Measurements from ENCODE around the gene UBE2R2.

Gene UBE2R2

DNA sequence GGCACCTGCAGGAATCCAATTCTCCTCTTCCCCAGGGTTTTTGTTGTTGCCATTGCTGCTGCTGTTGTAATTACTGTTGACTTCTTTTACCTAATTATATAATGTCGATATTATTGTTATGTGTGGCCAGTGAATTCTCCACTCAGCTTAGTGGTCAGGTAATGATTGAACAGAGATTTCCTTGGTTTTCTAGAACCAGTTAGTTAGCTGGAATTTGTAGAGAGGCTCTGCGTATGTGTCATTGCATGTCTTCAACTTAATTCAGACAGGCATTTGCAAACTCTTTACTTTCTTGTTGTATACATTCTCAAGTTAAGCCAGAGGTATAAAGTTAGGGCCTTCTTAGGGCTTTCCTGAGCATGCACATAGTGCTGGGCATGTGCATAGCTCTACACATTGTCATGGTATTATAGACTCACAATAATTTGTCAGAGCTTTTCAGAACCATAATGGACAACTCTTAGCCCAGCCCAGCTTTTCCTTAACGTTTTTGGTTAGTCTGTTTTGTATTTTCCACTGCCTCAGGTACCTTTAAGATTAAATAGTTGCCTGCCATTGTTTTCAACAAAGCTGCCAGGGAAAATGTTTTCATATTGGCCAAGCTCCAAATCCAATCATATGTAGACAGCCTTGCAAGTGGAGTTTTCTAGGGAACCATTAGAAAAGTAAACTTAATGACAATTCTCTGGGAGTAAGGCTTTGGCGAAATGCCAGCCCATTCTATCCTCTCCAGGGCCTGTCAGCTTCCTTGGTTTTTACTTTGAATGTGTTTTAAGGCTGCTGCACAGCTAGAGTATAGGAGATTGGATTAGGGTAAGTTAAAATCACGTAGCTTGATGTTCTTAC is 68.1 kb downstream of the UBE2R2 start:
- peak; percentile 31 for DNase-seq (ENCODE audit: low read depth)

DNA sequence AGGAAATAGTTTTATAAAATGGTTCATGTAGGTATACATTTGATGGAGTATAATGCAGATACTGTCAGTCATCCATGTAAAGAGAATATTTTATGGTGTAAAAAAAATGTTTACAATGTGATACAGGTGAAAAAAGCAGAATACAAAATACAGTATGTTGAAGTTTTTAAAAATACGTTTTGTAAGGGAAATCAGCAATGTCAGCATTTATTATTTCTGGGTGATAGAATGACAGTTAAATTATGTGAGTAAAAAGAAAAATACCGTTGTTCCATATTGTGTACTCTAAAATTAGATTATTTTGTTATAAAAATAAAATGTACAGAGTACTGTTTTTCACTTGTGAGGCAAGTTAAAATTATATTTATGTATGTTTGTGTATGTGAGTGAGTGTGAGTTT is 69.0 kb downstream of the UBE2R2 start:
- no peak for DNase-seq (ENCODE audit: low read depth)

DNA sequence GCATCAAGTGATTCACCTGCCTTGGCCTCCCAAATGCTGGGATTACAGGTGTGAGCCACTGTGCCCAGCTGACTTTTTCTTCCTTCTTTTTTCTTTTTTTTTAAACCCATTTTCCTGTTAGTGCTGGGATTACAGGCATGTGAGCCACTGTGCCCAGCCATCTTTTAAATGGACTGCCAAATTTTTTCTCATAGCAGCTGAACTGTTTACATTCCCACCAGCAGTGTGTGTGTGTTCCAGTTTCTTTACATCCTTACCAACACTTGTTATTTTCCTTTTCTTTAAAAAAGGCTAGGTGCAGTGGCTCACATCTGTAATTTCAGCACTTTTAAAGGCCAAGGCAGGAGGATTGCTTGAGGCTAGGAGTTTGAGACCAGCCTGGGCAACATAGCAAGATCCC is 76.9 kb downstream of the UBE2R2 start:
- DNase-seq (ENCODE audit: low read depth): no peak

DNA sequence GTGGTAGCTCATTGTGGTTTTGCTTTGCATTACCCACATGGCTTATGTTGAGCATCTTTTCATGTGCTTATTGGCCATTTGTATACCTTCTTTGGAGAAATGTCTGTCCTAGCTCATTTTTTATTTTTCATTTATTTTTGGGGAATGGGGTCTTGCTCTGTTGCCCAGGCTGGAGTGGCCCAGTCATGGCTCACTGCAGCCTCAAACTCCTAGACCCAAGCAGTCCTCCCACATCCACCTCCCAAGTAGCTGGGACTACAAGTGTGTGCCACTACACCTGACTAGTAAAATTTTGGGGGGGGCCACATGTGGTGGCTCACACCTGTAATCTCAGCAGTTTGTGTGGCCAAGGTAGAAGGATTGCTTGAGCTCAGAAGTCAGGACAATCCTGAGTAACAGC is 77.4 kb downstream of the UBE2R2 start:
- DNase-seq (ENCODE audit: low read depth): no peak

DNA sequence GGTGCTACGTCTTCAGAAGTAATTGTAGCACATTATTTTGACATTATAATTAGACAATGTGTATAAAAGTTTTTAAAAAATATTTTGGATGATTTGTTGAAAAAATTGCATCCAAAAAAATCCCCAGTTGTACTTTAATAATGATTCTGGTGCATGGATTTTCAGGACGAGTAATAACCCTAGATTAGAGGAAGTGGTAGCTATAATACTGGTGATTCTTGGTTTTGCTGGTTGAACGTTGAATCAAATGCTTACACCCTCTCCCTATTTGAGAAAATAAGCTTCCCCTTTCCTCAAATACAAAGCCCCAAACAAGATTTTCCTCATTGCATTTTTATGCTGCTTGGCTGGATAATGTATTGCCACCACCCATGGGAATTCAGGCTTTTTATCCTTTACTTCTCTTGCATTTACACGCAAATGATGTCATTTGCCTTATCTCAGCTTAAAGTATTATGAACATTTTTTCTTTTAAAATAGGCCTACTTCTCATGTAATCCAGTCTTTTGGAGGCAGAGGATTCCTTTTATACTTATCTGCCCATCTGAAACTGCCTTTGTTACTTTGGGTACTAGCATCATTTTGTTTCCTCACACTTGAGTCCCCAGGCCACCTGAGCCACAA is 86.3 kb downstream of the UBE2R2 start:
- peak; percentile 45 for DNase-seq (ENCODE audit: low read depth)

DNA sequence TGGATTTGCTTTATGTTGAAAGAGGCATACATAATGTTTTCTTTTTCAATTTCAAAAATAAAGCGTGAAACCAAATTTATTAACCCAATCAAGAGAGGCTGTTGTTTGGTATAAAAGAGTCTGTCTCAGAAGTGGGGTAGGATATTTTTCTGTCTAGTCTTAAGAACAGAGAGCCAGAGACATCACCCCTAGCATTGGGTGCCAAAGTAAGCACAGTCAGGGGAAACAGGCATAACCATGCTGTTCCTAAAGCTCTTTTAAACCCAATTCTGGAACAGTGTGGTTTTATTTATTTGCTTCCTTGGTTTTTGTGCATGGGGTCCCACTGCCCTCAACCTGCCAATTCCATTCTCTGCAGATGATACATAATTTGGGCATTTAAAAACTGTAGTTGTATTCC is 88.2 kb downstream of the UBE2R2 start:
- DNase-seq (ENCODE audit: low read depth): no peak

DNA sequence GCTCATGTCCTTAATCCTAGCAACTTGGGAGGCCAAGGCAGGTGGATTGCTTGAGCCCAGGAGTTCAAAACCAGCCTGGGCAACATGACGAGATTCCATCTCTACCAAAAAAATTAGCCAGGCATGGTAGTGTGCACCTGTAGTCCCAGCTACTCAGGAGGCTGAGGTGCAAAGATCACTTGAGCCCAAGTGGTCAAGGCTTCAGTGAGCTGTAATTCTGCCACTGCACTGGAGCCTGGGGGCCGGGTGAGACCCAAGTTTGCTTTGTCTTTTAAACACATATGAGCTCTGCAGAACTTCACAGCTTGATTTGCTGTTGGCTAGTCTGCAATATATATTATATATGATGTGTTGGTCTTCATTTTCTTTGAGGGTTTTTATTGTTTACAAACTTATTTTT is 89.8 kb downstream of the UBE2R2 start:
- no peak for DNase-seq (ENCODE audit: low read depth)

DNA sequence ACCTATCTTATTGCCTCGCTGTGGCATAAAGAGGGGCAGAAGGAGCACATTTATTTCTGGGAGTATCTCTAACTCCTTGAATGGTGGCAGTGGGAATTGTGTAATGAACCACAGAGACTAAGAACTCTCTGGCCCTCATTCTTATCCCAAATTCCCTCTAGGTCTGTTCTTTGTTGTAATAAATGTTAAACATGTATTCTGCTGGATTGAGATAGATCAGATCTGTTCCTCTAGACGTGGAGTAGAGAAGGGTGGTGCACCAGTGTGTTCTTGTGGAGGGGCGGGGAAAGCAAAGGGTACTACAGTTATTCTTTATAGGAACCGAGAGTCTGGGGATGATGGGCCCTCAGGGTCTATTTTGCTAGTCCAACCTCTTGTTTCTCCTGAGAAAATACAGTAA is 90.4 kb downstream of the UBE2R2 start:
- DNase-seq (ENCODE audit: low read depth): peak; percentile 16

DNA sequence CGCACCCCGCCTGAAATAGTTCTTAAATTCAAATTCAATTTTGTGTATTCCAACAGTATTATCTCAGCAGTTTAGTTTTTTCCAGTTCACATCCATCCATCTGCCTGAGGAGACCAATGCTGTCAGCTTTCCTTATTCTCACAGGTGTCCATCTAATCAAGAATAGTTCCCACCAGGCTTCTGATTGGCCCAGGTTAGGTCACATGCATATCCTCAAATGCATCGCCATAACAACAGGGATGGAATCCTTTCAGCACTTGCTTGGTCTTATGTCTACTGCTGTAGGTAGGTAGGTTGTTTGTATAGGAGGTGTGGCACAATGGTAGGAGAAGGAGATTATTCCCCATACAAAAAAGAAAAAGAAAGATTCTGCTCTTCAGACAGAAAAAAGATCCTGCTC is 91.2 kb downstream of the UBE2R2 start:
- peak; percentile 10 for DNase-seq (ENCODE audit: low read depth)

DNA sequence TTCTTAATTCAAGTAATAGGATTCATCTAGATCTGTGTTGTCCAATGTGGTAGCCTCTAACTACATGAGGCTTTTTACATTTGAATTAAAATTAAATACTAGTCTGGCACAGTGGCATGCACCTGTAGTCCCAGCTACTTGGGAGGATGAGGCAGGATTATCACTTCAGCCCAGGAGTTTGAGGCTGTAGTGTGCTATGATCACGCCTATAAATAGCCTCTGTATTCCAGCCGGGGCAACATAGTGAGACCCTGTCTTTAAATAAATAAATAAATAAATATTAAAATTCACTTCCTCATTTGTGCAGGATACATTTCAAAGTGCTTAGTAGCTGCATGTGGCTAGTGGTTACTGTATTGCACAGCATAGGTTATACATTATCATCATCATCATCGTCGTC is 91.8 kb downstream of the UBE2R2 start:
- DNase-seq (ENCODE audit: low read depth): no peak

DNA sequence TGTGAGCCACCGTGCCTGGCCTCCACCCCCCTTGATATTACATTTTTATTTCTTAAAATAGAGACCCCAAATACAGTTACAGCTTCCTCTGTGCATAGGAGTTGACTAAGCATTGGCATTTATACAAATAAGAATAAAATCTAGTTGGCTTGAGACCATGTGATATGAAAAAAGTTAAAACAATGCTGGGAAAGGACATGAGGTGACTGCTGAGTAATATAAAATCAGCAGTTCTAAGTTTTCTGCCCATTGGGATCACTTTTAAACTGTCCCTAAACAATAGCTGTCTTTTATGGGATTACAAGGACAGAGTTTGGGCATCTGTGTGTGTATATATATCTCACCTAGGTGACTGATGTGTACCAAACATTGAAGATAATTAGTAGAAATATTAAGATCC is 96.6 kb downstream of the UBE2R2 start:
- DNase-seq (ENCODE audit: low read depth): no peak

DNA sequence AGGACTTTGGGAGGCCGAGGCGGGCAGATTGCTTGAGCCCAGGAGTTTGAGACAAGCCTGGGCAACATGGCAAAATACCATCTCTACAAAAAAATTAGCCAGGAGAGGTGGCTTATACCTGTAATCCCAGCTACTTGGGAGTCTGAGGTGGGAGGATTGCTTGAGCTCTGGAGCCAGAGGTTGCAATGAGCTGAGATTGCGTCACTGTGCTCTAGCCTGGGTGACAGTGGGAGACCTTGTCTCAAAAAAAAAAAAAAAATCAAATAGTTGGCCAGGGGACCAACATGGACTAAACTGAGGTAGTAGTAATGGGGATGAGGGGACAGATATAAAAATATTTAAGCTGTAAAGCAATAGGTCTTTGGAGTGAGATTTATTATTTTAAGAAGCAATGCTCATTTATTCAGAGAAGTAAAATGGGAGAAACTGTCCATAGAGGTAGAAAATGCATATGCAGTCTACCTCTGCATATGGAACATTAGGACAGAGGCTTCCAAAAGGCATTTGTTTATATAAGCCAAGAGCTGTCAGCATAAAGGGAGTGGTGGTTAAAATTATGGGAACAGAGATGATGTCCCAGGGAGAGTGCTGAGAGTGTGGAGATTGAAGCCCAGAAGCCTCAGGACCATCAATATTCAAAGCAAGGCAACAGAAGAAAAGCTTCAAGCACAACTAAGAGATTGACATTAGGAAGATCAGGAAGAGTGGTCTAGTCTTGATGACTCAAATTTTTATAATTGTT is 98.1 kb downstream of the UBE2R2 start:
- no peak for DNase-seq (ENCODE audit: low read depth)

DNA sequence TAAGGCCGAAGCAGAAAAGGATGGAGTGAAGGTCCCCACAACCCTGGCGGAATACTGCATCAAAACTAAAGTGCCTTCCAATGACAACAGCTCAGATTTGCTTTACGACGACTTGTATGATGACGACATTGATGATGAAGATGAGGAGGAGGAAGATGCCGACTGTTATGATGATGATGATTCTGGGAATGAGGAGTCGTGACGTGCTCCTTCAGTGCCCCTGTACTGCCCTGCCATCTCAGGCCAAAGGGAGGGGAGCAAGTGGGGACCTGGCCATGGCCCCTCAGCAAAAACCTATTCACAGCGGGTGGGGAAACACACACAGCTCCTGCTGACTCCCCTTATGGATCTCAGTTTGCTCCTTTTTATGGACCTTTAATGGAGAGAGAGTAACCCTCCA is 100.1 kb downstream of the UBE2R2 start:
- DNase-seq (ENCODE audit: low read depth): no peak

DNA sequence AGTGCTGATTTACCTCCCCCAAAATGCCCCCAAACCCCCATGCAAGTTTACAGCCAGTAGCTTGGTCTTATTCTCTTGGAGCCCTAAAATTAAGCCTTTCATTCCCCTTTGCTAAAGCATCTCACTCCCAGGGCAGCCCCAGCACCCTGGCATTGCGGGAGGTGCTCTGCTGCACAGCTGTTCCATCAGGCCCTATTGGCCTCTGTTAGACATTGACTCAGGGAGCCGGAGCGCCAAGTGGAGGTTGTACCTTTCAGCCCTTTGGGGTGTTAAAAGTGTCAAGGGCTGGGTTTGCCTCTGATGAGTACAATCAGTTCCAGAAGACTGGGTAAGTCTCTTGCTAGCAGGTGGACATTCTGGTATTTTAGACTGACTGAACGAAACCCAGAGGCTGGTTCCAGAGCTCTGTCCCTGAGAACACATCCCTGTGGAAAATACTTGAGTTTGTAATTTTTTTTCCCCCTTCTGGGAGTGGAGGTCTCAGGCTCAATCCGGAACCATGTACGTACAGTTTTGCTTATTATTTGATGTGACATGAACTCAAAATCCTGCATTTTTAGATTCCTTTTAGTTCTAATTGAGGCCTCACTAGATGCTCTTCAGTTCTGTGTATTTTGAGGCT is 102.4 kb downstream of the UBE2R2 start:
- no peak for DNase-seq (ENCODE audit: low read depth)

DNA sequence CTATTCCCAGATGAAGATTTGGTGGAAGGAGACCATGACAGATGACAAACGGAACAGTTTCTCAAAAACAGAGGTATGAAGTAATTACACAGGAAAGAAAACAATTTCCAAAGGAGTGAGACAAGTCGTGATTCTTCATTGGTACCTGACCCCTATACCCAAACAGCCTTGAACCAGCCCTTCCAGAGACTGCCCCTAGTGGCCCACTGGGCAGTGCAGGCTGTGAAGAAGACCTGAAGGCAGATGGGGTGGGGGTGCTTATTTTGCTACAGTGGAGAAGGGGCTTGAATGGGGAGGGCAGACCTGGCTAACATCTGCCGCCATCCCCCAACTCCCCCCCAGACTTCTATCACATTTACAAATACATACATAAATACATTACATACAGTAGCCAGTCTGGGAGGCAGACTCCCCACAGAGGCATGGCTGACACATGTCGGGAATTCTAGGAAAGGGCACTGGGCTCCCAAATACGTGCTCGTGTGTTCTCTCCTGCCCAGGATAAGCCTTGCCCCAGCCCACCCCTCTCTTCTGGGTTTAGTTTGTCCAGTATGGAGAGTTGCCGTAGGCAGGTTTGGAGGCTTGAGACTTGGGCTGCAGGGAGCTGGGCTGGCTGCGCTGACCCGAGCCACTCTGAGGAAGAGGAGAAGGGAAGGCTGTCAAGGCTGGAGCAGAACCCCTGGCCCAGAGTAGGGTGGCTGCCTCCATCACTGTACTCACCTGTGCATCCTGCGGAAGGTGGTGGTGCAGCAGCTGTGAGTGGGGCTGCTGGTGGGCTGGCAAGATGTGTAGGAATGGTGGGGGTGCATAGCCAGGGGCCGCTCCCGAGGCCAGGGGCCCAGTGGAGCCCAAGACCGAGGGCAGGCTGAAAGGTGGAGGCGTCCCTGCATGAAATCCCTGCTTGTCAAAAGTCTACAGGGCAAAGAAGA is 105.3 kb downstream of the UBE2R2 start:
- DNase-seq (ENCODE audit: low read depth): peak; percentile 16

DNA sequence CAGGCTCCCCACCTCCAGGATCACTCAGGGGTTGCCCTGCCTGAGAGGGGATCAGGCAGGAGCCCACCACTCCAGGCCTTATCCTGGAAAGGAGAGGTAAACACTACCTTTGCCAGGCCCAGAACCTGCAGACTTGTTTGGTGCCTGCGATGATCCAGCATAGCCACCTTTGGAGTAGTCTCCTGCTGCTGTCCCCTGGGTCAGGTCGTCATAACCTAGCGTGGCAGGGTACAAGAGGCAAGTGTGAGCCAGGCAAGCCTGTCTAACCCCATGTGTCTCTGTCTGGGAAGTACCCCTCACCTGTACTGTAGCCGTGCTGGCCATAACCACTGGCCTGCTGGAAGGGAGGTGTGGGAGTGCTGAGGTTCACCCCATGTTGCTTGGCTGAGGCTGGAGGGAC is 106.1 kb downstream of the UBE2R2 start:
- no peak for DNase-seq (ENCODE audit: low read depth)

DNA sequence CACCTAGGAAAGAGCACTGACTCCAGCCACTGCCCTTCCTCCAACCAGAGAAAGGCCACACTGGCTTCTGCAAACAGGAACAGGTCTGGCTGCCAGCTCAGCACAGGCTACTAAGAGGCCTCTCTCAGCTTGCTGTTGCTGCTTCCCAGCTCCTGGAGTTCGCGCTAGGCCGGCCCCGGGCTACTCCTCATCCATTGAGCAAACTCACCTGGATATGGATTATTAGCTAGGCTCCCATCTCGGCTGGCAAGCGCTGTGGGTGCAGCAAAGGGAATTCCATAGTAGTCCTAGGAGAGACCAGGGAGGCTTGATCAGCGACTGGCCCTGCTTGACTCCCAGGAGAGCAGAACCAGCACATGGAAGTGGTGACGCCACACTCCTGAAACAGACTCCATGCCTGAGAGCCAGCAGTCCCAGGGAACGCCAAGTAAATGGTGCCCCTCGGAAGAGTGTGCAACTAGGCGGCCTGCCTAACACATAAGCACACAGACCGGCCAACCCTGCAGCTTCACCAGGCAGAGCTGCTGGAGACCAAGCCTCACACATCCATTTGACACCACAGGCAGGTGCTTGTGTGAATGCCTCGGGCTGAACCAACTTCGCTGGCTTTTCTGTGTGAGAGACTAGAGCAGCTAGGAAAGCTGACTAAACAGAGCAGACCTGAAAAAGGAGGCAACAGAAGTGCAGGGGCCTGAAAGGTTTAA is 107.2 kb downstream of the UBE2R2 start:
- DNase-seq (ENCODE audit: low read depth): no peak

DNA sequence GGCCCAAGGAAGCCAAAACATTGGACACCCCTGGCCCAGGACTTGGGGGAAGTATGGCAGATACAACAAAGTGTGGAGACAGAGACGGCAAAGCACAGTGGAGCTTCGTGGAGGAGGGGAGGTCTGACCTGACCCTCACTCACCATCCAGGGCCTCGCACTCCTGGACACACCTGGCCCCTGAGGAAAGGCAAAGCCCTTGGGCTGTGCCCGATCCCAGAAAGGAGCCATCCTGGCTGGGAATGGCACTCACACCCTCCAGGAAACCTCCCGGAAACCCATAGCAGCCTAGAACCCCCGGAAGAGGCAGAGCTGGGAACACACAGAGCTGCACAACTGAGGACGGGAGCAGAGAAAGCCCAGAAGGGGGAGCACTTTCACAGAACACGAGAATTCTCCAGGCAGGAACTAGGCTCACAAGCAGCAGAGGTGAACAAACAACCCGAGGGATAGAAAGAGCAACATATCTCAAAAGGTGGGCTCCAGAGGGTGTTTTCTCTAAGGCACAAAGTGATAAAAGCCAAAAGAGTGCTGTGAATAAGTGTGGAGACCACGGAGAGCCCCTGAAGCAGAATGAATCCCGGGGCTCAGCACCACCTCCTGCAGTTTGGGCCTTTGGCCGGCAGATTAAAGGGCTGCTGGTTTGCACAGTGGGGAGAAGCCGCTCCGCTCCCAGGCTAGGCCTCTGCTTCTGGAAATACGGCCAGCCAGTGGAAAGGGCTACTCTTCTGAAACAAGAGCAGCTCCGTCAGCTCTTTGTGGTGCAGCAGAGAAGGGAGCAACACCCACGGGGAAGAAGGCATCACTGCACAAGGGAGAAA is 108.2 kb downstream of the UBE2R2 start:
- DNase-seq (ENCODE audit: low read depth): peak; percentile 57

DNA sequence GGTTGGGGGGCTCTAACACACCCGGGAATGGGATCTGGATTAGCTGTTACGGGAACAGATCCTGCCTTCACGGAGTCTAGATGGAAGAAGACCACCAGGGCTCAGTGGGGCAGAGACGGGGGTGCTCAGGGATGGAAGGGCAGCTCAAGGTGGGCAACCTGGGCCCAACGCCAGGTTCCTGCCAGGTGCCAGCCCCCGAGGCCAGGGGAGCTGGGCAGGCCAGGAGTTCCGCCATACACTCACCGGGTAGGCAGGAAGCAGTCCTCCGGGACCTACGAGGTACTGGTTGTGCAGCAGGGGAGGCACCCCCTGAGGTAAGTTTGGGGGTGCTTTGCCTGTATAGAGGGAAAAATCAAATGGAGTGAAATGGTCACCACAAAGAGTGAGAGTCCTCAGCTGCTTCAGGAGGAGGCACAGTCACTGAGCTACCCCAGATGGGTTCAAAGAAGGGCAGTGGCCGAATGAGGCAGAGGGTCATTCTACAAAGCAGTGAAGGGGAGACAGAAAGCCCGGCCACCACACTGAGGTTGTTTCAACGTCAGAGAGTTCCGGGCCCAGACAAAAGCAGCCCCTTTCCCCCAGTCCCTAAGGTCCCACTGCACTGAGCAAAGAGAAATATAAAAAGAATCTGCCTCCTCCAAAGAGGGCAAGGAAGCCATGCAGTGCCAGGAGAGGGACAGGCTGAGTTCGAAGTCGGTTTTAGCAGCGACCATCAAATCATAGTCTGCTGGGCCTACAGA is 110.0 kb downstream of the UBE2R2 start:
- DNase-seq (ENCODE audit: low read depth): no peak
